Activated naive CD8-positive, alpha-beta T cell (primary cell): Measurements from ENCODE around the gene NCOR1.

Experiments
- H3K27ac Mint-ChIP-seq: one replicate; pipeline ENCODE4 v1.8.0; 2021; ENCODE audit warnings: mixed read lengths
- H3K27me3 Mint-ChIP-seq: one replicate; pipeline ENCODE4 v1.8.0; 2021; ENCODE audit warnings: mixed read lengths
- H3K36me3 Mint-ChIP-seq: one replicate; pipeline ENCODE4 v1.8.0; 2021; ENCODE audit warnings: mixed read lengths
- H3K4me1 Mint-ChIP-seq: one replicate; pipeline ENCODE4 v1.8.0; 2021; ENCODE audit warnings: low read depth, mixed read lengths
- H3K4me3 Mint-ChIP-seq: one replicate; pipeline ENCODE4 v1.8.0; 2021; ENCODE audit warnings: mild to moderate bottlenecking, mixed read lengths
- H3K9me3 Mint-ChIP-seq: one replicate; pipeline ENCODE4 v1.8.0; 2021; ENCODE audit warnings: low read depth, mixed read lengths

The NCOR1 gene

GRCh38 chr17:16023881-16024280, 191.5 kb downstream of the NCOR1 start:
- no peaks in the 10 kb centered on the region for H3K9me3 Mint-ChIP-seq
- H3K4me1 Mint-ChIP-seq = peaks cover 55% of the 10 kb centered on the region
- no peaks in the 10 kb centered on the region for H3K27me3 Mint-ChIP-seq
- H3K4me3 Mint-ChIP-seq = no peak overlapping the region
- peak overlapping the region; percentile 54 for H3K27ac Mint-ChIP-seq
- H3K36me3 Mint-ChIP-seq = peaks cover 24% of the 10 kb centered on the region

GRCh38 chr17:16019347-16019746, 196.0 kb downstream of the NCOR1 start:
- peaks cover 18% of the 10 kb centered on the region for H3K36me3 Mint-ChIP-seq
- H3K4me3 Mint-ChIP-seq = no peak overlapping the region
- H3K4me1 Mint-ChIP-seq = peaks cover 31% of the 10 kb centered on the region
- no peak overlapping the region for H3K27ac Mint-ChIP-seq
- no peaks in the 10 kb centered on the region for H3K27me3 Mint-ChIP-seq
- H3K9me3 Mint-ChIP-seq = no peaks in the 10 kb centered on the region

- Mint-ChIP-seq H3K27me3 (no peaks in the 10 kb centered on the region), H3K4me1 (peaks cover 20% of the 10 kb centered on the region), H3K9me3 (no peaks in the 10 kb centered on the region), H3K27ac (no peak overlapping the region), H3K4me3 (no peak overlapping the region), H3K36me3 (peaks cover 11% of the 10 kb centered on the region)
Measured at GRCh38 chr17:16013943-16014407, 201.4 kb downstream of the NCOR1 start.

- Mint-ChIP-seq H3K27ac (no peak overlapping the region), H3K9me3 (no peaks in the 10 kb centered on the region), H3K27me3 (no peaks in the 10 kb centered on the region), H3K4me1 (peaks cover 35% of the 10 kb centered on the region), H3K4me3 (no peak overlapping the region), H3K36me3 (peaks cover 22% of the 10 kb centered on the region)
Measured at GRCh38 chr17:16007439-16007838, 207.9 kb downstream of the NCOR1 start.

GRCh38 chr17:16005636-16006035, 209.7 kb downstream of the NCOR1 start:
- Mint-ChIP-seq H3K27me3 (no peaks in the 10 kb centered on the region), H3K4me3 (no peak overlapping the region), H3K9me3 (no peaks in the 10 kb centered on the region), H3K36me3 (peaks cover 36% of the 10 kb centered on the region), H3K27ac (peak overlapping the region; percentile 34), H3K4me1 (peaks cover 45% of the 10 kb centered on the region)

GRCh38 chr17:16003841-16004240, 211.5 kb downstream of the NCOR1 start:
- no peak overlapping the region for H3K27ac Mint-ChIP-seq
- peaks cover 38% of the 10 kb centered on the region for H3K36me3 Mint-ChIP-seq
- peaks cover 51% of the 10 kb centered on the region for H3K4me1 Mint-ChIP-seq
- H3K27me3 Mint-ChIP-seq = no peaks in the 10 kb centered on the region
- H3K9me3 Mint-ChIP-seq = no peaks in the 10 kb centered on the region
- H3K4me3 Mint-ChIP-seq = no peak overlapping the region

GRCh38 chr17:16002708-16003260, 212.6 kb downstream of the NCOR1 start:
- Mint-ChIP-seq H3K9me3 (no peaks in the 10 kb centered on the region), H3K27me3 (no peaks in the 10 kb centered on the region), H3K36me3 (peaks cover 29% of the 10 kb centered on the region), H3K4me3 (peak overlapping the region; percentile 99), H3K27ac (no peak overlapping the region), H3K4me1 (peaks cover 46% of the 10 kb centered on the region)

GRCh38 chr17:16001226-16001897, 214.0 kb downstream of the NCOR1 start:
- H3K27ac Mint-ChIP-seq = peak overlapping the region; percentile 95
- H3K9me3 Mint-ChIP-seq = no peaks in the 10 kb centered on the region
- H3K4me1 Mint-ChIP-seq = peaks cover 45% of the 10 kb centered on the region
- H3K36me3 Mint-ChIP-seq = peaks cover 30% of the 10 kb centered on the region
- H3K27me3 Mint-ChIP-seq = no peaks in the 10 kb centered on the region
- H3K4me3 Mint-ChIP-seq = peak overlapping the region; percentile 99

GRCh38 chr17:15999974-16000827, 215.1 kb downstream of the NCOR1 start:
- no peaks in the 10 kb centered on the region for H3K9me3 Mint-ChIP-seq
- peaks cover 30% of the 10 kb centered on the region for H3K36me3 Mint-ChIP-seq
- peak overlapping the region; percentile 99 for H3K4me3 Mint-ChIP-seq
- H3K27me3 Mint-ChIP-seq = no peaks in the 10 kb centered on the region
- peak overlapping the region; percentile 95 for H3K27ac Mint-ChIP-seq
- peaks cover 44% of the 10 kb centered on the region for H3K4me1 Mint-ChIP-seq

GRCh38 chr17:15999141-15999973, 216.0 kb downstream of the NCOR1 start, which contains the start of the genes TTC19 and ZSWIM7:
Gene TTC19, plus strand, starts transcription at chr17:15999824. Its CDS starts 25 bp downstream, at chr17:15999849.
Gene ZSWIM7, minus strand, starts transcription at chr17:15999704. Its CDS starts 110 bp downstream, at chr17:15999594.
- H3K9me3 Mint-ChIP-seq = no peaks in the 10 kb centered on the region
- H3K4me1 Mint-ChIP-seq = peaks cover 47% of the 10 kb centered on the region
- peak within 1 kb of the TSS; percentile 99 for H3K4me3 Mint-ChIP-seq
- H3K27me3 Mint-ChIP-seq = no peaks in the 10 kb centered on the region
- peaks cover 28% of the 10 kb centered on the region for H3K36me3 Mint-ChIP-seq
- H3K27ac Mint-ChIP-seq = peak within 1 kb of the TSS; percentile 96

GRCh38 chr17:15998031-15998562, 217.2 kb downstream of the NCOR1 start:
- H3K4me1 Mint-ChIP-seq = peaks cover 45% of the 10 kb centered on the region
- peak overlapping the region; percentile 96 for H3K27ac Mint-ChIP-seq
- peaks cover 19% of the 10 kb centered on the region for H3K36me3 Mint-ChIP-seq
- H3K9me3 Mint-ChIP-seq = no peaks in the 10 kb centered on the region
- peak overlapping the region; percentile 95 for H3K4me3 Mint-ChIP-seq
- H3K27me3 Mint-ChIP-seq = no peaks in the 10 kb centered on the region

GRCh38 chr17:15996322-15996721, 219.0 kb downstream of the NCOR1 start:
- Mint-ChIP-seq H3K36me3 (peaks cover 11% of the 10 kb centered on the region), H3K9me3 (no peaks in the 10 kb centered on the region), H3K4me1 (peaks cover 29% of the 10 kb centered on the region), H3K27ac (no peak overlapping the region), H3K27me3 (no peaks in the 10 kb centered on the region), H3K4me3 (no peak overlapping the region)

GRCh38 chr17:15981646-15982580, 233.4 kb downstream of the NCOR1 start:
- Mint-ChIP-seq H3K4me1 (peaks cover 25% of the 10 kb centered on the region), H3K27me3 (no peaks in the 10 kb centered on the region), H3K36me3 (peaks cover 11% of the 10 kb centered on the region), H3K27ac (peak overlapping the region; percentile 74), H3K9me3 (no peaks in the 10 kb centered on the region), H3K4me3 (peak overlapping the region; percentile 1)
